GM12892 (cell line): ENCODE data around the gene CLEC2D.

Experiments
- POLR2A ChIP-seq: IDR thresholded peaks from 2 replicates; pipeline ENCODE4 v1.6.1; 2011; ENCODE audit warnings: low read depth, low read length, control low read depth
- POLR2AphosphoS5 ChIP-seq: IDR thresholded peaks from 2 replicates; pipeline ENCODE4 v1.6.1; 2011; ENCODE audit warnings: low read depth, low read length, control low read depth
- TAF1 ChIP-seq: IDR thresholded peaks from 2 replicates; pipeline ENCODE4 v1.6.1; 2011; ENCODE audit warnings: low read depth, mild to moderate bottlenecking, control low read depth, low read length, borderline replicate concordance

DNA sequence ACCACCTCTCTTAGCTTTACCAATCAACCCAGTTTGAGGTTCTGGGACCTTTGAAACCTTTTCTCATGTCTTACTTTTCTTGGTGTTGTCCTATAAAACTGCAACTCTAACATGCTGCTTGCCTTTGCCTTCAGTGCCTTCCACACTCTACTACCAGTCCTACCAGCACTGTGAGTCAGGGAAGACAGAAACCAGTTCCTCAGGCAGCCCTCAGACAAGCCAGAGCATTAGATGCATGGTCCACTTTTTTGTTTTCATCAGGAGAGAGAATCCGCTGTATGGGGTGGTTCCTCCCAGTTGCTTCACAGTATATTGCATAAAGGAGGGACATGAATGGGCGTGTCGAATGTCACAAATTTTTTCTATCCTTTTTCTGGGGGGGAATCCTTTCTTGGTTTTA lies 44.5 kb upstream of the CLEC2D start:
- no peak for TF ChIP-seq POLR2A
- TF ChIP-seq TAF1, result no peak
- TF ChIP-seq POLR2AphosphoS5, result no peak
